Bronchial epithelial cell (primary cell): ENCODE measurements around the gene PTGFRN. TPM values are rescaled to one million over a fixed set of nuclear protein-coding genes. Genes with fewer than 3 reads are reported as not detected.

Experiments used
- DNase-seq: peaks from one replicate; pipeline ENCODE4 v3.0.0-alpha.2; 2010; ENCODE audit warnings: low read depth
- FAIRE-seq: peaks from 2 replicates; lab custom pipeline; 2011; peaks lifted over from hg19 to GRCh38; lab: Jason Lieb, UNC
- H3K27me3 ChIP-seq: 2 replicates; pipeline ENCODE4 v1.5.1; 2011; ENCODE audit warnings: low read length; ENCODE audit not compliant: control insufficient read depth, insufficient read depth
- H3K36me3 ChIP-seq: 2 replicates; pipeline ENCODE4 v1.5.1; 2011; ENCODE audit warnings: low read length; ENCODE audit not compliant: control insufficient read depth, insufficient read depth
- H3K4me3 ChIP-seq: 2 replicates; pipeline ENCODE4 v1.5.1; 2011; ENCODE audit warnings: mild to moderate bottlenecking, low read depth, low read length, control low read depth
- CTCF ChIP-seq: IDR thresholded peaks from 2 replicates; pipeline ENCODE4 v1.5.1; 2011; ENCODE audit warnings: mild to moderate bottlenecking, moderate library complexity, low read length, control low read depth, inconsistent platforms; ENCODE audit not compliant: insufficient read depth, severe bottlenecking
- total RNA-seq: library from RNA; depleted of rRNA; stranded (reverse); fragments of >200 nt; gene quantifications from 2 replicates; pipeline ENCODE4 v1.2.1, GENCODE V29; 2014

Gene PTGFRN
- total RNA-seq, 1 donor from 2014 or later = 89.2 TPM

DNA sequence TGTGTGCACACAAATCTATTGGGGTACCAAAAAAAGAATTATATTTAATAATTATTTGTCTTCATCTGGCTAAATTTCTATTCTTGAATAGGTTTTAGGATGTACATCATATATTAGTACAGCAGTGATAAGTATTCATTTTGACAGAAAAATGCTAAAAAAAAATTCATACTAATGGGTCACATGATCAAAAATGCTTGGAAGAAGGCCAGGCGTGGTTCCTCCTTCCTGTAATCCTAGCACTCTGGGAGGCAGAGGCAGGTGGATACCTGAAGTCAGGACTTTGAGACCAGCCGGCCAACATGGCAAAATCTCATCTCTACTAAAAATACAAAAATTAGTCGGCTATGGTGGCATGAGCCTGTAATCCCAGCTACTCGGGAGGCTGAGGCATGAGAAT is 26.9 kb upstream of the PTGFRN start:
- no peaks in the 10 kb centered on the region for H3K36me3 ChIP-seq
- no peak overlapping the region for H3K4me3 ChIP-seq
- DNase-seq (no peak), FAIRE-seq (no peak)
- H3K27me3 ChIP-seq = no peaks in the 10 kb centered on the region
- TF ChIP-seq CTCF = no peak

DNA sequence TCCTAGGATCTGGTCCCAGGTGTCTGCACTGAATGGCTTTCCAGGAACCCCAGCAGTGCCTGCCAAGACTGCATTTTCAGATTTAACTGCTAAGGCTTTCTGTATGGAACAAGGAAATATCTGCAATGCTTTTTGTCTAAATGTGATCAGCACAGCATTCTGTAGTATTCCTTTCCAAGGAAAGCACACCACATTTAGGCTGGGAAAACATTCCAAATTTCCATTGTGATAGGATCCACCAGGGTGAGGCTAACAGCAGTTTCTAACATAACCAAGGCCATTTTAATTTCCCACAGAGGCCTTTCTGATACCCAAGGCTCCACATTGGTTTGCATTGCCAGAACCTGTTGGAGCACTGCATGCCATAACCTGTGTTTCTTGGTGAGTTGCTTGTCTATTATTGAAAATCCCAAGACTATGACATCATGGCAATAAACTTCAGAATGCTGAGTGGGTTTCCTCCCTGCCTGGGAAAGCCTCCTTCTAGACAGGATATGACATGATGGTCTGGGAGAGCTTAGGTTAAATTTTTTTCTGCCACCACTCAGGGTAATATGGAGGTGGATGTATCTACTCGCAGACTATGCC is 23.3 kb upstream of the PTGFRN start:
- TF ChIP-seq CTCF = no peak
- Histone ChIP-seq H3K36me3 (no peaks in the 10 kb centered on the region), H3K27me3 (no peaks in the 10 kb centered on the region), H3K4me3 (no peak overlapping the region)
- FAIRE-seq (peak; percentile 73), DNase-seq (peak; percentile 100)

DNA sequence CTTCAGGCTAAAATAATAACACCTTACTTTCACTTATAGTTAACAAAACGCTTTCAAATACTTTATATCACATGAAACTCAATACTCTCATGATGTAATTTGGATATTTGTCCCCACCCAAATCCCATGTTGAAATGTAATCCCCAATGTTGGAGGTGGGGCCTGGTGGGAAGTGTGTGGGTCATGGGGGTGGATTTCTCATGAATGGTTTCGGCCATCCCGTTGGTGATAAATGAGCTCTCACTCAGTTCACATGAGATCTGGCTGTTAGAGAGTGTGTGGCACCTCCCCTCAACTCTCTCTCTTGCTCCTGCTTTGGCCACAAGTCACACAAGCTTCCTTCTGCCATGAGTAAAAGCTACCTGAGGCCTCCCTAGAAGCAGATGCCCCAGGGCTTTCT is 22.5 kb upstream of the PTGFRN start:
- H3K36me3 ChIP-seq = no peaks in the 10 kb centered on the region
- FAIRE-seq (no peak), DNase-seq (peak; percentile 55)
- no peaks in the 10 kb centered on the region for H3K27me3 ChIP-seq
- TF ChIP-seq CTCF = no peak
- H3K4me3 ChIP-seq = no peak overlapping the region

GRCh38 chr1:116889380-116889779 is 20.3 kb upstream of the PTGFRN start:
- no peak for DNase-seq
- Histone ChIP-seq H3K27me3 (no peaks in the 10 kb centered on the region), H3K4me3 (no peak overlapping the region), H3K36me3 (no peaks in the 10 kb centered on the region)
- FAIRE-seq = no peak
- no peak for TF ChIP-seq CTCF

- DNase-seq = no peak
- Histone ChIP-seq H3K27me3 (no peaks in the 10 kb centered on the region), H3K36me3 (no peaks in the 10 kb centered on the region), H3K4me3 (no peak overlapping the region)
- no peak for TF ChIP-seq CTCF
- no peak for FAIRE-seq
Measured at GRCh38 chr1:116891396-116892079, 18.2 kb upstream of the PTGFRN start.
